NT2/D1 (cell line): Measurements from ENCODE around the gene DDB1.

ENCODE experiments used
- YY1 ChIP-seq: IDR thresholded peaks from 2 replicates; pipeline ENCODE4 v1.6.1; 2011; ENCODE audit not compliant: insufficient read length, insufficient read depth
- ZNF274 ChIP-seq: IDR thresholded peaks from 2 replicates; pipeline ENCODE4 v1.6.1; 2011; ENCODE audit warnings: mild to moderate bottlenecking, low read depth, low read length

GRCh38 chr11:61329871-61330270, 3.0 kb downstream of the DDB1 start:
- no peak for TF ChIP-seq YY1
- TF ChIP-seq ZNF274, result no peak
